Measurements from ENCODE around the gene IWS1.

- no peak for TF ChIP-seq CTCF (conservative IDR thresholded peaks at IDR 0.05 in 1 of 2, IDR thresholded peaks at IDR 0.05 in 1 of 2; ENCODE audit: extremely low read depth in 1 of 2, insufficient read depth in 1 of 2, low read depth in 1 of 2, low read length in 2 of 2)
- TF ChIP-seq EZH2 (IDR thresholded peaks at IDR 0.05; ENCODE audit: borderline replicate concordance, low read length) = no peak
These were observed 14.4 kb downstream of the IWS1 start for GRCh38 chr2:127511917-127512316.
